VCaP (cell line): ENCODE data around the gene ADK.

ENCODE experiments used
- H3K27ac ChIP-seq: fragments of 450-650 bp; 2 replicates; pipeline ENCODE4 v1.5.1; 2017
- CTCF ChIP-seq: fragments of 450-650 bp; conservative IDR thresholded peaks from 2 replicates; pipeline ENCODE4 v1.5.1; 2017; ENCODE audit warnings: mild to moderate bottlenecking, moderate library complexity

ADK gene

GRCh38 chr10:74530981-74531380 lies 380.0 kb downstream of the ADK start:
- no peak for TF ChIP-seq CTCF
- H3K27ac ChIP-seq = no peak overlapping the region

DNA sequence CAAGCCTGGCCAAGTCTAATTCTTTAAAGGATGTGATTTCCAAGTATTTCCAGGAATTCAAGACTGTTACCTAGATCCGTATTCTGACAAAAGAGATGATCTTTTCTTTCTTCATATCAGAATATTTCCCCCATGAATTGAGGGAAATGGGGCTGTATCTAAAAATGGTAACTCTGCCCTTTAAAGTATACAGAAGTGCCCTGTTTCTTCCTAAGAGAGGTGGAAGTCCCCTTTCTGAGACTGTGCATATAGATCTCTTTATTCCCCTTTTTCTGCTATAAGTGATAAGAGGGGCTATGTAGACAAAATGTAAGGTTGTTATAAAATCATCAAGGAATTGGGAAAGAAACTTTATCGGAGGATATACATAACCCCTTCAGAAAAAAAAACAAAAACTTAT lies 388.3 kb downstream of the ADK start:
- TF ChIP-seq CTCF = no peak
- H3K27ac ChIP-seq = no peak overlapping the region

GRCh38 chr10:74541375-74541774 lies 390.4 kb downstream of the ADK start:
- H3K27ac ChIP-seq = no peak overlapping the region
- TF ChIP-seq CTCF = no peak

DNA sequence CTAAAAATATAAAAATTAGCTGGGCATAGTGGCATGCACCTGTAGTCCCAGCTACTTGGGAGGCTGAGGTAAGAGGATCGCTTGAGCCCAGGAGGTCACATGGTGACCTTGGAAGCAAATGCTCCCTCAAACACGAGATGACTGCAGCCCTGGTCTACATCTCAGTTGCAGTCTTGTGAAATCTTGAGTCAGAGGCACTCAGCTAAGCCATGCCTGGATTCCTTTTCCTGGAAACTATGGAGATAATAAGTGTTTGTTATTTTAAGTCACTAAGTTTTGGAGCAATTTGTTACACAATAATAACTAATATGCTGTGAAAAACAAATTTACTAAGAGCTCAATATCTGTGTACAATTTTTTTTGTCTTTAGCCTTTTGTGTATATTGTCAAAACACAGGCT lies 391.1 kb downstream of the ADK start:
- H3K27ac ChIP-seq = no peak overlapping the region
- TF ChIP-seq CTCF = no peak

DNA sequence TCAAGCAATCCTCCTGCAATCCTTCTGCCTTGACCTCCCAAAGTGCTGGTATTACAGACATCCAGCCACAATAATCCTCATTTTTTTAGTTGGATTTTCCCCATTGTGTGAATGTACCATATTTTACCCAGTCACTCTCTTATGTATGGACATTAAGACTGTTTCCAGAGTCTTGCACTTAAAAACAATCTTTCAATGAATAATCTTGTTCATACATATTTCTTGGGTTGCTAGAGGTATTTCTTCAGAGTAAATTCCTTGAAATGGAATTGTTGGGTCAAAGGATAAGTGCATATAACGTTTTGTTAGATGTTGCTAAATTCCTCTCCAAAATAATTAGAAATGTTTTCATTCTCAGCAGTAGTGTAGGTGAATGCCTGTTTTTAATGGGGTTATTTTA lies 392.3 kb downstream of the ADK start:
- TF ChIP-seq CTCF = no peak

DNA sequence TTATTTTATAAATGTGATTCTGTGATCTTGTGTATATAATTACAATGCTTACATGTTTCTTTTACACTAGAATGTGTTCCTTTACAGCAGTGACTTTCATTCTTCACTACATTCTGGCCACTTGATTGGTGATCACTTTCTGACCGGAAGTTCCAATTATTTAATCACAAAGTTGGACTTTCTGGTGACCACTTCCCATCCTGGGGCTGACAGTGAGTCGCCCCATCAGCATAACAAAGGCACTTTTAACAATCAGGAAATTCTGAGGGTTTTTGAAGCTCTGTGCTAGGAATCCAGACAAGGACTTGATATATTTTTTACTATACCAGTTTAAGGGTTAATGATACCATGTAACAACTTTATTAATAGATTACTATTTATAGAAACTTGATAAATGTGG lies 393.1 kb downstream of the ADK start:
- H3K27ac ChIP-seq = no peak overlapping the region
- TF ChIP-seq CTCF = no peak

More for the DNA sequence above, 392.3 kb downstream of the ADK start:
- H3K27ac ChIP-seq = no peak overlapping the region

- H3K27ac ChIP-seq = no peak overlapping the region
- TF ChIP-seq CTCF = no peak
These were observed 397.7 kb downstream of the ADK start for GRCh38 chr10:74548676-74549075.
